Measurements from ENCODE around the gene ACSF3.

- TF ChIP-seq POLR2A (IDR thresholded peaks at IDR 0.05) (no peak), CTCF (IDR thresholded peaks at IDR 0.05) (no peak)
Measured at GRCh38 chr16:89105599-89106151, 12.0 kb downstream of the ACSF3 start.
